Measurements from ENCODE around the gene NHEJ1. TPM values are rescaled to one million over a fixed set of nuclear protein-coding genes. Genes with fewer than 3 reads are reported as not detected.

Gene NHEJ1
- total RNA-seq, 1 donor from 2014 or later = 10.8 TPM

DNA sequence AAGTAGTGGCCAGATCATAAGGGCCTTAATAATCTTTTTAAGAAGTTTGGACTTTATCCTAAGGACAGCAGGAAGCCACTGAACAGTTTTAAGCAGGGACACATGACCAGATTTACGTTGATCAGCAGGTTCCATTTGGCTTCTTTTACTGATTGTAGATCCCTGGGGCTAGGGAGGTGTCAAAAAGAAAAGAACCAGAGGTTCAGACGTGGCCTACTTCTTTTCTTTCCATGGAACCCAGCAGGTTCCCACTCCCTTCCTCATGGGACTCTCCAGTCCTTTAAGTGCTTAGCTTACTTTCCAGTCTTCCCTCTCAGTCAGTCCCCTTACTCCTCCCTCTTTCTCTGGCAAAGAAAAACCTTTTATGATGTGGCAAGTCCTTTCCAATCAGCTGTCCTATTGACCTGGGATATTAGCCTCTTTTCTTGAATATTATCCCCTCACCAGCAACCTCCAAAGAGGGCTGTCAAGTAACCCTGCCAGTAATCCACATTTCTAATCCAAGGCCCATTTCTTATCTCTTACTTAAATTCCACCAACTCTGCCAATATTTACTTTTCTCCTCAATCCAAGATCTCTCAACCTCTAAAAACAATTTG is 33.5 kb downstream of the NHEJ1 start:
- Histone ChIP-seq H3K79me2 (ENCODE audit: insufficient read depth, low read length) (no peaks in the 10 kb centered on the region), H3K4me3 (ENCODE audit: insufficient read depth, low read depth, low read length) (no peak overlapping the region), H3K9me3 (ENCODE audit: insufficient read depth, low read depth, low read length) (no peaks in the 10 kb centered on the region), H2AFZ (ENCODE audit: low read depth, low read length) (no peak overlapping the region), H3K4me2 (ENCODE audit: low read length) (no peak overlapping the region), H3K36me3 (ENCODE audit: insufficient read depth, low read length) (no peaks in the 10 kb centered on the region), H3K27me3 (ENCODE audit: insufficient read depth, low read length) (no peaks in the 10 kb centered on the region), H3K4me1 (ENCODE audit: insufficient read depth, low read length) (peaks cover 27% of the 10 kb centered on the region), H3K27ac (ENCODE audit: low read depth, low read length) (no peak overlapping the region), H4K20me1 (ENCODE audit: insufficient read depth, low read length) (peaks cover 15% of the 10 kb centered on the region), H3K9ac (ENCODE audit: low read length) (no peak overlapping the region)
- Mint-ChIP-seq H3K4me3 (ENCODE audit: unreplicated experiment) (no peak overlapping the region), H3K9me3 (ENCODE audit: unreplicated experiment) (peaks cover 4% of the 10 kb centered on the region), H3K36me3 (ENCODE audit: low read depth, unreplicated experiment) (peaks cover 6% of the 10 kb centered on the region), H3K27me3 (ENCODE audit: low read depth, unreplicated experiment) (peaks cover 20% of the 10 kb centered on the region), H3K4me1 (ENCODE audit: low read depth, unreplicated experiment) (peaks cover 15% of the 10 kb centered on the region), H3K27ac (ENCODE audit: unreplicated experiment) (no peak overlapping the region)
- no peak for FAIRE-seq
- DNase-seq (ENCODE audit: low read depth) = peak; percentile 27
- TF ChIP-seq, protein P1, sequence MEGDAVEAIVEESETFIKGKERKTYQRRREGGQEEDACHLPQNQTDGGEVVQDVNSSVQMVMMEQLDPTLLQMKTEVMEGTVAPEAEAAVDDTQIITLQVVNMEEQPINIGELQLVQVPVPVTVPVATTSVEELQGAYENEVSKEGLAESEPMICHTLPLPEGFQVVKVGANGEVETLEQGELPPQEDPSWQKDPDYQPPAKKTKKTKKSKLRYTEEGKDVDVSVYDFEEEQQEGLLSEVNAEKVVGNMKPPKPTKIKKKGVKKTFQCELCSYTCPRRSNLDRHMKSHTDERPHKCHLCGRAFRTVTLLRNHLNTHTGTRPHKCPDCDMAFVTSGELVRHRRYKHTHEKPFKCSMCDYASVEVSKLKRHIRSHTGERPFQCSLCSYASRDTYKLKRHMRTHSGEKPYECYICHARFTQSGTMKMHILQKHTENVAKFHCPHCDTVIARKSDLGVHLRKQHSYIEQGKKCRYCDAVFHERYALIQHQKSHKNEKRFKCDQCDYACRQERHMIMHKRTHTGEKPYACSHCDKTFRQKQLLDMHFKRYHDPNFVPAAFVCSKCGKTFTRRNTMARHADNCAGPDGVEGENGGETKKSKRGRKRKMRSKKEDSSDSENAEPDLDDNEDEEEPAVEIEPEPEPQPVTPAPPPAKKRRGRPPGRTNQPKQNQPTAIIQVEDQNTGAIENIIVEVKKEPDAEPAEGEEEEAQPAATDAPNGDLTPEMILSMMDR (IDR thresholded peaks at IDR 0.05; ENCODE audit: insufficient read depth, low read depth, low read length) = no peak
- no peak for TF ChIP-seq EZH2 (IDR thresholded peaks at IDR 0.05; ENCODE audit: insufficient read depth, low read length)

GRCh38 chr2:219126555-219126954 is 34.1 kb downstream of the NHEJ1 start:
- no peak for FAIRE-seq
- Mint-ChIP-seq H3K27me3 (ENCODE audit: low read depth, unreplicated experiment) (peaks cover 20% of the 10 kb centered on the region), H3K27ac (ENCODE audit: unreplicated experiment) (no peak overlapping the region), H3K9me3 (ENCODE audit: unreplicated experiment) (peaks cover 4% of the 10 kb centered on the region), H3K36me3 (ENCODE audit: low read depth, unreplicated experiment) (peaks cover 6% of the 10 kb centered on the region), H3K4me1 (ENCODE audit: low read depth, unreplicated experiment) (peaks cover 15% of the 10 kb centered on the region), H3K4me3 (ENCODE audit: unreplicated experiment) (peak overlapping the region; percentile 2)
- Histone ChIP-seq H3K9ac (ENCODE audit: low read length) (no peak overlapping the region), H3K9me3 (ENCODE audit: insufficient read depth, low read depth, low read length) (no peaks in the 10 kb centered on the region), H3K4me1 (ENCODE audit: insufficient read depth, low read length) (peaks cover 27% of the 10 kb centered on the region), H3K27ac (ENCODE audit: low read depth, low read length) (no peak overlapping the region), H2AFZ (ENCODE audit: low read depth, low read length) (no peak overlapping the region), H3K79me2 (ENCODE audit: insufficient read depth, low read length) (no peaks in the 10 kb centered on the region), H3K36me3 (ENCODE audit: insufficient read depth, low read length) (no peaks in the 10 kb centered on the region), H3K4me3 (ENCODE audit: insufficient read depth, low read depth, low read length) (no peak overlapping the region), H3K4me2 (ENCODE audit: low read length) (no peak overlapping the region), H3K27me3 (ENCODE audit: insufficient read depth, low read length) (no peaks in the 10 kb centered on the region), H4K20me1 (ENCODE audit: insufficient read depth, low read length) (peaks cover 15% of the 10 kb centered on the region)
- DNase-seq (ENCODE audit: low read depth) = no peak
- TF ChIP-seq, protein P1 (IDR thresholded peaks at IDR 0.05; ENCODE audit: insufficient read depth, low read depth, low read length) = no peak
- TF ChIP-seq EZH2 (IDR thresholded peaks at IDR 0.05; ENCODE audit: insufficient read depth, low read length) = no peak

DNA sequence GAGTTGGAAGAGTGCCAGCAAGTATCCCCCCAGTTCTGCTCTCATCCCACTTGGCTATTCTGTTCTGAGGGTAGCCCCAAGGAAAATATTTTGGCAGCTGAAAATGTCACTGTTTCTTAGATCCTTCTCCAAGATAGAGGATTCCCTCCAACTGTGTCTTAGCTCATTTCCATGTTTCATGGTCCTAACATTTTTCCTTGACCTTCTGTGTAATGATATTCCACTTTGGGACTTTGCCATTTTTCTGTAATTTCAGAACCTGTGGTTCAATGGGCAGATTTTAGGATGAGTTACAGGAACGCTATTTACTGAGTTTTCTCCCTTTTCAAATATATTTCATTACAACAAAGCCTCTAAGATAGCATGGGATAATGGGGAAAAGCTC is 34.7 kb downstream of the NHEJ1 start:
- TF ChIP-seq, protein P1 (IDR thresholded peaks at IDR 0.05; ENCODE audit: insufficient read depth, low read depth, low read length) = no peak
- TF ChIP-seq EZH2 (IDR thresholded peaks at IDR 0.05; ENCODE audit: insufficient read depth, low read length) = no peak
- peaks cover 15% of the 10 kb centered on the region for H4K20me1 ChIP-seq (ENCODE audit: insufficient read depth, low read length)
- Mint-ChIP-seq H3K27ac (ENCODE audit: unreplicated experiment) (no peak overlapping the region), H3K4me1 (ENCODE audit: low read depth, unreplicated experiment) (peaks cover 15% of the 10 kb centered on the region), H3K9me3 (ENCODE audit: unreplicated experiment) (peaks cover 4% of the 10 kb centered on the region), H3K27me3 (ENCODE audit: low read depth, unreplicated experiment) (peaks cover 19% of the 10 kb centered on the region), H3K36me3 (ENCODE audit: low read depth, unreplicated experiment) (peaks cover 6% of the 10 kb centered on the region), H3K4me3 (ENCODE audit: unreplicated experiment) (no peak overlapping the region)
- H3K4me1 ChIP-seq (ENCODE audit: insufficient read depth, low read length) = peaks cover 27% of the 10 kb centered on the region
- peak overlapping the region; percentile 38 for H3K9ac ChIP-seq (ENCODE audit: low read length)
- H3K9me3 ChIP-seq (ENCODE audit: insufficient read depth, low read depth, low read length) = no peaks in the 10 kb centered on the region
- H3K27ac ChIP-seq (ENCODE audit: low read depth, low read length) = peak overlapping the region; percentile 72
- H3K27me3 ChIP-seq (ENCODE audit: insufficient read depth, low read length) = no peaks in the 10 kb centered on the region
- H2AFZ ChIP-seq (ENCODE audit: low read depth, low read length) = no peak overlapping the region
- peak; percentile 14 for DNase-seq (ENCODE audit: low read depth)
- H3K4me3 ChIP-seq (ENCODE audit: insufficient read depth, low read depth, low read length) = no peak overlapping the region
- no peaks in the 10 kb centered on the region for H3K79me2 ChIP-seq (ENCODE audit: insufficient read depth, low read length)
- peak overlapping the region; percentile 68 for H3K4me2 ChIP-seq (ENCODE audit: low read length)
- H3K36me3 ChIP-seq (ENCODE audit: insufficient read depth, low read length) = no peaks in the 10 kb centered on the region
- no peak for FAIRE-seq
